AG09309 (cell line): ENCODE results near the gene CSRP1.

Experiments
- DNase-seq: peaks from one replicate; pipeline ENCODE4 v3.0.0-alpha.2; 2010; ENCODE audit warnings: low read depth
- H3K4me3 ChIP-seq: 2 replicates; pipeline ENCODE4 v1.5.1; 2011; ENCODE audit warnings: mild to moderate bottlenecking, low read depth, low read length, moderate library complexity; ENCODE audit not compliant: control insufficient read depth
- CTCF ChIP-seq: IDR thresholded peaks from 2 replicates; pipeline ENCODE4 v1.5.1; 2011; ENCODE audit warnings: mild to moderate bottlenecking, low read depth, low read length, inconsistent platforms; ENCODE audit not compliant: insufficient read depth, control insufficient read depth; ENCODE audit errors: missing control alignments

The CSRP1 gene

DNA sequence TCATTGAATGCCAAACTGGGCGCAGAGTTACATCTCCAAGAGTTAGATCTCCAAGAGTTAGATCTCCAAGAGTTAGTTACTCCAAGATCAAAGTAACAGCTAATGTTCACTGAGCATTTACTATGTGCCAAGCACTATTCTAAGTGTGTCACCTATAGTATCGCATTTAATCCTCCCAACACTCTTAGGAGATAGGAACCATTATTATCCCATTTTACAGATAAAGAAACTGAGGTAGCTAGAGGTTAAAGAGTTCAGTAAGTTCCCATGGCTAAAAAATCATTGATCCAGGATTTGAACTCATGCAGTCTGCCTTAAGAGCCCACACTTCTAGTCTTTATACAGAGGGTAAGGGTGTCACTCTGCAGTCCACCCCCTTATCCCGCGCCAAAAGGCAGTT, 30.5 kb upstream of the CSRP1 start:
- H3K4me3 ChIP-seq = no peak overlapping the region
- no peak for TF ChIP-seq CTCF
- DNase-seq = no peak

GRCh38 chr1:201537028-201537427, 30.1 kb upstream of the CSRP1 start:
- no peak for TF ChIP-seq CTCF
- H3K4me3 ChIP-seq = peak overlapping the region; percentile 18
- DNase-seq = no peak

- TF ChIP-seq CTCF = no peak
- peak; percentile 79 for DNase-seq
- peak overlapping the region; percentile 18 for H3K4me3 ChIP-seq
These were observed 29.6 kb upstream of the CSRP1 start for GRCh38 chr1:201536558-201536957.

GRCh38 chr1:201535919-201536245, 29.0 kb upstream of the CSRP1 start:
- no peak for DNase-seq
- TF ChIP-seq CTCF = no peak
- no peak overlapping the region for H3K4me3 ChIP-seq

DNA sequence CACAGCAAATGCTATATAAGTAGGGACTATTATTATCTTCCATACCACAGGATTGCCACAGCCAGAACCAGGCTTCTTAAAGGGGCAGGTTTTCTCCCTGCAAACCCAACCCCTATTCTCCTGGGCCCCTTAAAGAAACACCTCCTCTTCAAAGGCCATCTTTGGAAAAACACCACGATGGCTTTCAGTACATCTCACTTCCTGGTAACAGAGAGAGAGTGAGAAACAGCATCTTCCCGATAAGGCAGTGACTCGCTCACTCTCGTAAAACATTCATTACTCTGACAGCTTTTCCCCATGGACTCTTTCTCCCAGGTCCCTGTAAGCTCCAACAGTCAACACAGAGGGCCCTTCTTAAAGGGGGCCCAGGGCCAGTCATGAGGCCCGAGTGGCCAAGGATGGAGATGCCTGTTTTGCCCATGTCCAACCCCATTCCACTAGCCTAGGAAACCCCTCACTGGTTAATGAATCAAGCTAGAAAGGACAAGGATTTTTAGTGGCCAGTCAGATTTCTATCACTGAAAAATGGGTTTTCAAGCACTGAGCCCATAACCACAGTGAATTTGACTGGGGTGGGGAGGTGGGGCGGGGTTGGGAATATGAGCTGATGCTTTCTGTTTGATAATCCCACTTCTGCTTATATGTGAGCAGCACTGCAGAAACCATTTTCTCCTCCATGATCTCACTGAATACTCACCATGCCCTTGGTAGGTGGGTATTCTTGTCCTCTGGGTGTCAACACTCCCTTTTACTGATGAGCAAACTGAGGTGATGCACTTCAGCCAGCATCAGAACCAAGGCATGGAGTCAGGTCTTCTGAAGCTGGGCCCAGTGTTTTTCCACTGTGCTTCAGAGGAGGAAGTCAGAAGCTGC, 28.4 kb upstream of the CSRP1 start:
- H3K4me3 ChIP-seq = no peak overlapping the region

DNA sequence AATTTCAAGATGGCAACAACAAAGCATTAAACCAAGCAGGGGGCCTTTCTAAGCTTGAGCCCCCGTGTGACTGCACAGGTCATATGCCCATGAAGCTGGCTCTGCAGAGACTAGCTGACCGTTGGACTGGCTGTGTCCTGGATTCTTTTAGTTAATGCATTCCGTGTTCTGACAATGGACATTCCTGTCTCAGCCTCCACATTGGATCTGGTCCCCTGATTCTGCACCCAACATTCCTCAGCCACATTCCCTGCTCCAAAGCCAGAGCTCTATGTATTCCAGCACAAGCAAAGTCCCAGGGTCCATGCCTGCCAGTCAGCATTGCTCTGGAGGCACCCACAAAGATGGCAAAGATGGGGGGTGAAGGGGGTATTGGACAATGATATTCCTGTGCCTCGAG, 26.9 kb upstream of the CSRP1 start:
- no peak for DNase-seq
- TF ChIP-seq CTCF = no peak
- H3K4me3 ChIP-seq = no peak overlapping the region

More for the DNA sequence above, 28.4 kb upstream of the CSRP1 start:
- no peak for DNase-seq
- TF ChIP-seq CTCF = no peak
